Middle frontal gyrus (tissue), 1 donor: Measurements from ENCODE around the gene PDE7B.
"Not testable (repeated sequence)": the region's sequence is repeated elsewhere in the genome, so short reads cannot be mapped to it uniquely, and the experiment has no call there.

Experiments used
- DNase-seq: peaks from one replicate; pipeline ENCODE4 v3.0.0-alpha.2; 2015; ENCODE audit warnings: low spot score; ENCODE audit errors: extremely low spot score

PDE7B gene

GRCh38 chr6:136178749-136179148 lies 327.2 kb downstream of the PDE7B start:
- no peak for DNase-seq

GRCh38 chr6:136180704-136181511 lies 329.4 kb downstream of the PDE7B start:
- no peak for DNase-seq

DNA sequence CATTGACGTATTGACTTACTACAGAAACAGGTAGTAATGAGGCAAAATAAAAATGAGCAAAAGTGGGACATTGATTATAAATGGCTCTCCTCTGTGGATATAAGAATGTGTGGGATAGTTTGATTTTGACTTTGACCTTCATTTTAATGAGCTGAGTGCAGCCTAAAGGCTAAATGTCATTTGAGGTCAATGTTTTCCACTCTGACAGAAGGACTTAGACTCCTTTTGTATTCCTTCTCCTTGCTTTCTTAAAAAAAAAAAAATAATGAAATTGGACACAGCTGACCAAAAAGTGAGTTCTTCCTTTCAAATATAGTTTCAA lies 330.0 kb downstream of the PDE7B start:
- DNase-seq, result no peak

GRCh38 chr6:136181861-136182260 lies 330.4 kb downstream of the PDE7B start:
- no peak for DNase-seq

GRCh38 chr6:136184738-136185137 lies 333.2 kb downstream of the PDE7B start:
- no peak for DNase-seq

DNA sequence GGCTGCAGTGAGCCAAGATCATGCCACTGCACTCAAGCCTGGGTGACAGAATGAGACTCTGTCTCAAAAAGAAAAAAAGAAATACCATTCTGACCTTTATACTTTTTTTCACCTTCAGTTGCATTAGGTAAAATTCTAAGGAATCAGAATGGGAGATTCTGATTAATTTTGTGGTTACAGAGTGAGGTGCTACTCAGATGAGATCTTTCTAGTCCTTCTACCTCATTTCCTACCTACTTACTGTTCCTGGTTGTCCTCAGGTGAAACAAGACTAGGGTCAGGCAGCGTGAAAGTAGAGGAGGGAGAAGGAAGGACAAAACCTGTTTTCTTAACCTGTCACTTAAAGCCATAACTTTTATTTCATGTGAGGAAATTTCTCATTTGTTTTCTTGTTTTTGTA lies 334.9 kb downstream of the PDE7B start:
- DNase-seq, result no peak

- no peak for DNase-seq
Observed at GRCh38 chr6:136188486-136188885, 337.0 kb downstream of the PDE7B start.

DNA sequence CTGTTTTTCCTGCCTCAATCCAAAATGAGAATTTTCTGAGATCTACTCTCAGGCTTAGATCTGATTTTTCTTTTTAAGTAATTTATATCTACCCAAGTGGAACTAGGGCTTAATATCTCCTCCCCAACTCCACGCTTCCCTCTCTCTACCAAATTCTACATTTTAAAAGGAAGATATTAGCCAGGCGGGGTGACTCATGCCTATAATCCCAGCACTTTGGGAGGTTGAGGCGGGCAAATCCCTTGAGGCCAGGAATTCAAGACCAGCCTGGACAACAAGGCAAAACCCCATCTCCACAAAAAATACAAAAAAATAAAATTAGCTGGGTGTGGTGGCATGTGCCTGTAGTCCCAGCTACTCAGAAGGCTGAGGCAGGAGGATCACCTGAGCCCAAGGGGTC lies 337.6 kb downstream of the PDE7B start:
- no peak for DNase-seq

- no peak for DNase-seq
Observed at GRCh38 chr6:136191606-136192312, 340.3 kb downstream of the PDE7B start.

GRCh38 chr6:136192902-136193301 lies 341.4 kb downstream of the PDE7B start:
- DNase-seq, result no peak

DNA sequence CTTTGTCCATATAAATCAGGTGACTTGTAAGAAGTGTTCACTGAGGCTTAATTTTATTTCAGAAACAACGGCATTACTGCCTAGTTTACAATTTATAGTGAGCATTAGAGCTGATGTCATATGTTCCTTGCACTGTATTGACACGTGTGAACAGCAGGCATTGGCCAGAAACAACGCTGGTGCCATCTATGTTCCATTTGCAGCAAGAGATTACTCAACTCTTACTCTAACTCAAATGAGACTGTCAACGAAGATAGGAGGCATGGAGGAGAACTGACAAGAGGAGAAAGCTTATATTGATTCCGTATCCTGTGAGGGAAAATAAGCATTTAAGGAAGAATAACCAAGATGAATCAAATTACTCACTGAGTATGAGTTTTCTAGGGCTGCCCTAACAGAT lies 350.2 kb downstream of the PDE7B start:
- DNase-seq, result no peak

GRCh38 chr6:136208783-136209182 lies 357.3 kb downstream of the PDE7B start:
- DNase-seq, result no peak

DNA sequence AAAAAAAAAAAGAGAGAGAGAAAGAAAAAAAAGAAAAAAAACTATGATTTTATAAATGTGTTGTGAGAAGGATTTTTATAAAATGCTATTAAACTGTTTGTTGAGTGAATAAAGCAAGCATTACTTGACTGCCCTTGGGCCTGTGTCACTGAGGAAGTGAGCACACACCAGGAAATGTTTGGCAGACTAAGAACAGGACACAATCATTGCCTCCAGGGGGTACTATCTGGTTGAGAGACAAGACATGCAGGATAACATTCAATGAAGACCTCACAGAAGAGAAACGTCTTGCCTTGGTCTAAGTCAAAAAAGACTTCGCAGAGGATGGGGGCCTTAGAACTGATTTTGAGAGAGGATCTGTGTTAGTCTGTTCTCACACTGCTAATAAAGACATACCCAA lies 358.0 kb downstream of the PDE7B start:
- DNase-seq, result no peak

DNA sequence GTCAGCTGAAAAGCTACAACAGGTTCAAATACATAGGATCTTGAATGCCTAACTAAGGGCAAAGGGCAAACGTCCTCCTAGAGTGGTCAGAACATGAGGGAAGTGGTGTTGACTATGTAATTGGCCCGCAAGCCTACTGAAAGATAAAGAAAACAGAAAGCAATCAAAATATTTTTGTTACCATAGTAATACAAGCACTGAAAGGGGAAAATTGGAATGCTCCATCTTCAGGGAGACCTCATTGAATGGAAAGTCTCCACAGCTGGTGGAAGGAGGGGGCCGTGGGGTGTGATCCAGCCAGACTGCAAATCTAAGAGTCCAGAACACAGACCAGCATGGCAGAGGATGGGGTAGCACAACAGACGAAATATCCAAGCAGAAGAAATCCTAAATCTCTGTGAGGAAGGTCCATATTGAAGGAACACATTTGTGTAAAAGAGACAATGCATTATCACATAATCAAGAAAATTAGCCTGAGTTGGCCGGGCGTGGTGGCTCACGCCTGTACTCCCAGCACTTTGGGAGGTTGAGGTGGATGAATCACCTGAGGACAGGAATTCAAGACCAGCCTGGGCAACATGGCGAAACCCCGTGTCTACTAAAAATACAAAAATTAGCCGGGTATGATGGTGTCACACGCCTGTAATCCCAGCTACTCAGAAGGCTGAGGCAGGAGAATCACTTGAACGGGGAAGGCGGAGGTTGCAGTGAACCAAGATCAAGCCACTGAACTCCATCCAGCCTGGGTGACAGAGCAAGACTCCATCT lies 359.1 kb downstream of the PDE7B start:
- DNase-seq, result no peak

DNA sequence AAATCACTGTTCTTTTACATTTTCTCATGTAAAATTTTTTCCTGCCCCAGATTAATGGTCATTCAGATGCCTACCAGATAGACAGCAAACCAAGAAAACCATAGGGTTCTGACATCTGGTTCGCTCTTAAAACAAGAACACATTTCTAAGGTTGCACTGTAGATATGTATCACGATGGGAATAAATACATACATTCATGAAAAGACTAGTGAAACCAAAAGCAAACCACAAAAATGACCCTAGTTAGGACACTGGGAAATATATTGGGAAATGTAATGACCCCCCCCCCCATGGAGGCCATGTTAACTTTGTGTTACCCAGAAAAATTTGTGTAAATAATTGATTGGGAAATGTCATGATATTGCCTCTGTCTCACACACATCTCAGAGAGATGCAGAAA lies 361.1 kb downstream of the PDE7B start:
- no peak for DNase-seq

DNA sequence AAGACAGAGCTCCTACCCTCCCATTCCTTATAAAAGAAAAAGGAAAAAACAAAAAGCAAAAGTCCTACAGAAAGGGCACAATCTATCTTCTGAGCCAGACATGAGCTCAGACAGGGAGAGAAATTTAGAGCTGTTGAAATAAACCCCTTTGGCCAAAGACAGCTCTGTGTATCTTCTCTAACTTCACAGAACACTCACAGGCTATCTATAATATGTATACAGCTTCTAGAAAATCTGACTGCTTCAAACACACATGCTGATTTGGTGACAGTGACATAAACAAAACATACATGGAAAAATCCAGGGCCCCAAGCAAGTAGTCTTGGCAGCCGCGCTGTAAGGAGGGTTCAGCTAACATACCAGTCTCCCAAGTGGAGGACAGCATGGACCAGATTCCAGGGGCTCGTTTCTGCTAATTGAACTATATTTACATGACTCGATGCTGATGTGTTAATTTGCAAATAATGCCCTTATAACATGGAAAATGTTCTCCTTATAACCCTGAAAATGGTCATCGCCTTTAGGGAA lies 361.6 kb downstream of the PDE7B start:
- no peak for DNase-seq

DNA sequence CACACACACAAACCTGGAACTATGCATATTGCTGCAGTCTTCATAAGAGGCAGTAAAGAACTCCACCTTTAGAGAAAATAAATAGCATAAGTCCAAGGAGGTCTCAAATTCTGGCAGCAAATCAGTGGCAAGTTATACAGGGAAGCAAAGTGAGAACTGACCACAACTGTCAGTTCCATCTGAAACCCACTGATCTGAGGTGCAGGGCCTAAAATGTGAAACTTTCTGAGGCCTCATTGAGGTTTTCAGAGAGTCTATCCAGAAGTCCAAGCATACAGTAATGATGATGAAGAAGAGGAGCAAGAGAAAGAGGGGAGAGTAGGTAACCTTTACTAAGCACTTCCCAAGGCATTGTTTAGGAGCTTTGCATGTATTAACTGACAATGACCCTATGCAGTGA lies 362.4 kb downstream of the PDE7B start:
- DNase-seq, result no peak

- no peak for DNase-seq
Observed at GRCh38 chr6:136216503-136217401, 365.3 kb downstream of the PDE7B start.

DNA sequence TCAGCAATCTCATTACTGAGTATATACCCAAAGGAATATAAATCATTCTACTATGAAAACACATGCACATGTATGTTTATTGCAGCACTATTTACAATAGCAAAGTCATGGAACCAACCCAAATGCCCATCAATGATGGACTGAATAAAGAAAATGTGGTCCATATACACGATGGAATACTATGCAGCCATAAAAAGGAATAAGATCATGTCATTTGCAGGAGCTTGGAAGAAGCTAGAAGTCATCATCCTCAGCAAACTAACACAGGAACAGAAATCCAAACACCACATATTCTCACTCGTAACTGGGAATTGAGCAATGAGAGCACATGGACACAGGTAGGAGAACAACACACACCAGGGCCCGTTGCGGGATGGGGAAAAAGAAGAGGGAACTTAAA lies 373.5 kb downstream of the PDE7B start:
- DNase-seq, result not testable (repeated sequence)

DNA sequence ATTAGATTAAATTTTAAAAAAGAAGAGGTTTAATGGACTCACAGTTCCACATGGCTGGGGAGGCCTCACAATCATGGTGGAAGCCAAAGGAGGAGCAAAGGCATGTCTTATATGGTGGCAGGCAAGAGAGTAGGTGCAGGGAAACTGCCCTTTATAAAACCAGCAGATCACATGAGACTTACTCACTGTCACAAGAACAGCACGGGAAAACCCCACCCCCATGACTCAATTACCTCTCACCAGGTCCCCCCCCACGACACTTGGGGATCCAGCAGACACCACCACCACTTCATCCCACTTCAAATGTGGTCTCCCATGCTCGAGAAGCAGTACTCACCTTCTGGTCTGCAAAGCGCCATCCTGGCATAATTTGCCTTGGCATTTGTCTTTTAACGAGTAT lies 374.0 kb downstream of the PDE7B start:
- DNase-seq, result no peak
